HL-60 (cell line): ENCODE data around the gene ARID1B.

ENCODE experiments used
- DNase-seq, 2 experiments: peaks; one replicate each; pipeline ENCODE4 v3.0.0-alpha.2; 2010 to 2020; ENCODE audit warnings: low read depth in 1 of 2, low spot score in 1 of 2
- H3K27ac ChIP-seq: fragments of 250-450 bp; sonication (Bioruptor Pico); replicated peaks from 2 replicates; pipeline ENCODE4 v1.5.1; 2020; ENCODE audit warnings: mild to moderate bottlenecking, moderate library complexity
- H3K27me3 ChIP-seq: fragments of 250-450 bp; sonication (Bioruptor Pico); 2 replicates; pipeline ENCODE4 v1.5.1; 2021; ENCODE audit warnings: mild to moderate bottlenecking, moderate library complexity; ENCODE audit not compliant: insufficient read depth, poor library complexity, severe bottlenecking
- H3K4me3 ChIP-seq: replicated peaks from 2 replicates; pipeline ENCODE4 v1.5.1; 2011; ENCODE audit warnings: mild to moderate bottlenecking, control low read depth, low read length; ENCODE audit not compliant: insufficient read depth
- GABPA ChIP-seq: IDR thresholded peaks from 2 replicates; pipeline ENCODE4 v1.6.1; 2012; ENCODE audit warnings: low read depth
- POLR2AphosphoS5 ChIP-seq: IDR thresholded peaks from 2 replicates; pipeline ENCODE4 v1.6.1; 2012; ENCODE audit warnings: low read depth
- SPI1 ChIP-seq: IDR thresholded peaks from 2 replicates; pipeline ENCODE4 v1.6.1; 2012; ENCODE audit warnings: low read depth, mild to moderate bottlenecking, borderline replicate concordance
- TF ChIP-seq, protein P1 (sequence below): IDR thresholded peaks from one replicate; pipeline ENCODE4 v1.5.1; 2011; ENCODE audit warnings: low read length, control low read depth, inconsistent platforms; ENCODE audit not compliant: insufficient read depth
- TF ChIP-seq, protein P2 (sequence below): IDR thresholded peaks from 2 replicates; pipeline ENCODE4 v1.6.1; 2012; ENCODE audit warnings: low read depth; ENCODE audit not compliant: insufficient replicate concordance

The ARID1B gene

DNA sequence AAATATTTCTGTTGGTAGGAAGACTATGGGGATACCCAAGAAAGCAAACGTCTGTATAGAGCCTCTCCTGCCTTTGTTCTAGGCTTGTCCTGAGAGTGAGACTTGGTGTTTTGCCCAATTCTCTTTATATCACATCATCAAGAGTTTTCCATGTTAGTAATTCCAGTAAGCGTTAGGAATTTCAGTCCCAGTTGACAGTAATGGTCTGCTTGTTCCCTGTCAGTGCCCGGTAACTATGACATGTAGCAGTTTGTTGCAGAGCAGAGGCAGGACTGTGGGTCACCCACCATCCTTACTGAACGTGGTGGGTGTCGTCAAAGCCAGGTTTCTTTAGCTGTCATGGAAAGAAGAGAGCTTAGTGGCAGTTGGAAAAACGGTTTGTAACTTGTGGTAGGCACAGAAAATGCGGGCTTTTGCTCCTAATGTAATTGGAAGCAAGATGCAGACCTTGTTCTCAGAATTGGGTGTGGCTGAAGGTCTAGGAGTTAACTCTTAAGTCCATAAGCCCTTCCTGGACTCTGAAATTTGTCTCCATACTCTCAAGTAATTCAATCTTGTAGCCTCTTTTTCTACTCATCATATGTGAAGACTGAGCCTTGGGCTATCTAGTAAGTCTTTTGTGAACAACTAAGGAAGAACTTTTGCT lies 357.3 kb downstream of the ARID1B start:
- TF ChIP-seq, protein P1, sequence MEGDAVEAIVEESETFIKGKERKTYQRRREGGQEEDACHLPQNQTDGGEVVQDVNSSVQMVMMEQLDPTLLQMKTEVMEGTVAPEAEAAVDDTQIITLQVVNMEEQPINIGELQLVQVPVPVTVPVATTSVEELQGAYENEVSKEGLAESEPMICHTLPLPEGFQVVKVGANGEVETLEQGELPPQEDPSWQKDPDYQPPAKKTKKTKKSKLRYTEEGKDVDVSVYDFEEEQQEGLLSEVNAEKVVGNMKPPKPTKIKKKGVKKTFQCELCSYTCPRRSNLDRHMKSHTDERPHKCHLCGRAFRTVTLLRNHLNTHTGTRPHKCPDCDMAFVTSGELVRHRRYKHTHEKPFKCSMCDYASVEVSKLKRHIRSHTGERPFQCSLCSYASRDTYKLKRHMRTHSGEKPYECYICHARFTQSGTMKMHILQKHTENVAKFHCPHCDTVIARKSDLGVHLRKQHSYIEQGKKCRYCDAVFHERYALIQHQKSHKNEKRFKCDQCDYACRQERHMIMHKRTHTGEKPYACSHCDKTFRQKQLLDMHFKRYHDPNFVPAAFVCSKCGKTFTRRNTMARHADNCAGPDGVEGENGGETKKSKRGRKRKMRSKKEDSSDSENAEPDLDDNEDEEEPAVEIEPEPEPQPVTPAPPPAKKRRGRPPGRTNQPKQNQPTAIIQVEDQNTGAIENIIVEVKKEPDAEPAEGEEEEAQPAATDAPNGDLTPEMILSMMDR, result no peak
- TF ChIP-seq, protein P2, sequence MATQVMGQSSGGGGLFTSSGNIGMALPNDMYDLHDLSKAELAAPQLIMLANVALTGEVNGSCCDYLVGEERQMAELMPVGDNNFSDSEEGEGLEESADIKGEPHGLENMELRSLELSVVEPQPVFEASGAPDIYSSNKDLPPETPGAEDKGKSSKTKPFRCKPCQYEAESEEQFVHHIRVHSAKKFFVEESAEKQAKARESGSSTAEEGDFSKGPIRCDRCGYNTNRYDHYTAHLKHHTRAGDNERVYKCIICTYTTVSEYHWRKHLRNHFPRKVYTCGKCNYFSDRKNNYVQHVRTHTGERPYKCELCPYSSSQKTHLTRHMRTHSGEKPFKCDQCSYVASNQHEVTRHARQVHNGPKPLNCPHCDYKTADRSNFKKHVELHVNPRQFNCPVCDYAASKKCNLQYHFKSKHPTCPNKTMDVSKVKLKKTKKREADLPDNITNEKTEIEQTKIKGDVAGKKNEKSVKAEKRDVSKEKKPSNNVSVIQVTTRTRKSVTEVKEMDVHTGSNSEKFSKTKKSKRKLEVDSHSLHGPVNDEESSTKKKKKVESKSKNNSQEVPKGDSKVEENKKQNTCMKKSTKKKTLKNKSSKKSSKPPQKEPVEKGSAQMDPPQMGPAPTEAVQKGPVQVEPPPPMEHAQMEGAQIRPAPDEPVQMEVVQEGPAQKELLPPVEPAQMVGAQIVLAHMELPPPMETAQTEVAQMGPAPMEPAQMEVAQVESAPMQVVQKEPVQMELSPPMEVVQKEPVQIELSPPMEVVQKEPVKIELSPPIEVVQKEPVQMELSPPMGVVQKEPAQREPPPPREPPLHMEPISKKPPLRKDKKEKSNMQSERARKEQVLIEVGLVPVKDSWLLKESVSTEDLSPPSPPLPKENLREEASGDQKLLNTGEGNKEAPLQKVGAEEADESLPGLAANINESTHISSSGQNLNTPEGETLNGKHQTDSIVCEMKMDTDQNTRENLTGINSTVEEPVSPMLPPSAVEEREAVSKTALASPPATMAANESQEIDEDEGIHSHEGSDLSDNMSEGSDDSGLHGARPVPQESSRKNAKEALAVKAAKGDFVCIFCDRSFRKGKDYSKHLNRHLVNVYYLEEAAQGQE, result no peak
- no peak for TF ChIP-seq POLR2AphosphoS5
- no peak overlapping the region for H3K27ac ChIP-seq
- no peak overlapping the region for H3K4me3 ChIP-seq
- no peak for DNase-seq
- H3K27me3 ChIP-seq, result no peaks in the 10 kb centered on the region

DNA sequence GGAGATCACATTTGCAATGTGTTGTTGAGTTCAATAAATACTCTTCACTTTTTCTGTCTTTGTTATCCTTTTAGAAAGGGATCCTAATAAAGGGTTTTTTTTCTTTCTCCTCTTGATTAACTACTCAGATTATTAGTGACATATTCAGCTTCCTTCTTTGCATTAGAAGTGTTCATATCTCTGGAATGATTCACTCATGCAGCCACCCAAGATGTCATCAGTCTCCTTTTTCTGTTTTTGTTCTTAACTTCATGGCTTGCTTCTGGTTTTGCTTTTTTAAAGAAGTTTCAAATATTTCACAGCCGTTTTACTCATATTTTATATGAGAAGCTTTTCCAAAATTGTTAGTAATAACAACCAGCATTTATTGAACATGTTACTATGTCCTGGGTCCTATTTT lies 358.5 kb downstream of the ARID1B start:
- H3K4me3 ChIP-seq, result no peak overlapping the region
- no peak for DNase-seq
- TF ChIP-seq, protein P1, result no peak
- TF ChIP-seq POLR2AphosphoS5, result no peak
- no peak for TF ChIP-seq GABPA
- TF ChIP-seq, protein P2, result no peak
- TF ChIP-seq SPI1, result no peak
- no peaks in the 10 kb centered on the region for H3K27me3 ChIP-seq
- H3K27ac ChIP-seq, result no peak overlapping the region

DNA sequence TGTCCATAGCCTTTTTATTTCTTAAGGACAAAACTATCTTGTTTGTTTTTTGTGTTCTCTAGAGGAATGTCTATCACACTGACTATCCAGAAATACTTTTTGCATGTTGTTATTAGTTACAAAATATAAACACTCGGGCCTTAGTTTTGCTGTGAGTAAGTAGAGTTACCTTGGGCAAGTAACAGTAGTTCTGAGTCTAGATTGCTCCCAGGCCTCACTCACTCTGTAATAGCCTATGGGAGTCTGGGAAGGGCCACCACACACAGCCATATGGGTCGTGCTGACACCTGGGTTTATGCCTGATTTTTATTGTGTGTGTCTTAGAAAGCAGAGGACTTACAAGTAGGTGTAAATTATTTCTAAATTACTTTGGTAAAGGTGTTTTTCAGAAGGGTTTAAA lies 360.3 kb downstream of the ARID1B start:
- Histone ChIP-seq H3K4me3 (no peak overlapping the region), H3K27me3 (no peaks in the 10 kb centered on the region), H3K27ac (no peak overlapping the region)
- TF ChIP-seq POLR2AphosphoS5 (no peak), SPI1 (no peak), GABPA (no peak)
- TF ChIP-seq, protein P2, result no peak
- TF ChIP-seq, protein P1, result no peak
- DNase-seq, result no peak
